Measurements from ENCODE around the gene IFT81.
"Not testable (repeated sequence)": the region's sequence is repeated elsewhere in the genome, so short reads cannot be mapped to it uniquely, and the experiment has no call there.

IFT81 gene

DNA sequence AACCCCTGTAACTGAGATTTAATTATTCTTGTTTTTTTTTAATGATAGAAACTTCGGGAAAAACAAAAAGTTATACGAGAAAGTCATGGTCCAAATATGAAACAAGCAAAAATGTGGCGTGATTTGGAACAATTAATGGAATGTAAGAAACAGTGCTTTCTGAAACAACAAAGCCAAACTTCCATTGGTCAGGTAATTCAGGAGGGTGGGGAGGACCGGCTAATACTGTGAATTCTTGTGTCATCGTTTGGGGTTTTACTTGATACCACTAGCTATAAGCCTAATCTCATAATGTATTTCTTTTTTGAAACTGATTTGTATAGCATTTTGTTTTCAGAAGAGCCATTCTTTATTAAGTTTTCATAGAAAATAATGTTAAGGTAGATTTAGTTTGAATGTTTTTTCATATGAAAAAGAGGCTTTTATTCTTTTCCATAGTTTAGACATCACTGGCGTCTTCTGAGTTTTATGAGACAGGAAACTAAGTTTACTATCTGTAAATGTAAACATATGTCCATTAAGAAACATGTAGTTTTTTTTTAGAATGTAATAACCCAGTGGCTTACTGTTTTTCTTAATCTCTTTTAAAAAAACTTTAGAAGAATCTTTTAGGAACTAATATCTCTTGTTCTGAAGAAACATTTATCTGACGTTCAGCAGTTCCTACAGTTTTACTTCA, 94.0 kb downstream of the IFT81 start:
- Mint-ChIP-seq H3K9me3 (no peaks in the 10 kb centered on the region), H3K27ac (no peak overlapping the region), H3K4me3 (no peak overlapping the region), H3K27me3 (no peaks in the 10 kb centered on the region), H3K4me1 (ENCODE audit: low read depth in 2 of 2) (no peaks in the 10 kb centered on the region), H3K36me3 (ENCODE audit: insufficient read depth) (peaks cover 7% of the 10 kb centered on the region)
- ATAC-seq (replicated peaks) (no peak), DNase-seq (no peak)

GRCh38 chr12:110222027-110222426, 97.9 kb downstream of the IFT81 start:
- no peak overlapping the region for H3K4me3 Mint-ChIP-seq
- H3K9me3 Mint-ChIP-seq, result no peaks in the 10 kb centered on the region
- peaks cover 9% of the 10 kb centered on the region for H3K36me3 Mint-ChIP-seq (ENCODE audit: insufficient read depth)

DNA sequence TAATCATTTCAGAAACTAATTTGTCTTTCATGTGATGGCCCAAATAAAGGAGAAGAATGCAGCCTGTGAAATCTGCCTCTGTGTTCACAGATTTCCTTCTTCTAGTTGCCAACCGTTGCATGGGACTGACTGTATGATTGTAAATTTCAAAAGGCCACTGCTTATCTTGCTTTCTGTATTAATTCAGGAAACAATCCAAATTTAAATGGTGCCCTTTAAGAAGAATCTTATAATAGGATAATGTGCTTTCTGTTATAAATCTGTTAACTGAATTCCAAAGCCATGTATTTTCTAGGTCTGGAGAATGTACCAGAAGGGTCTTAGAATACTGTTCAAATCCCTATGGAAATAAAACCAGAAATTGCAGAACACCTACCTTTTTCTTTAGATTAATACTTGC, 98.3 kb downstream of the IFT81 start:
- no peaks in the 10 kb centered on the region for H3K4me1 Mint-ChIP-seq (ENCODE audit: low read depth in 2 of 2)
- DNase-seq, result no peak
- ATAC-seq (replicated peaks), result no peak
- H3K27ac Mint-ChIP-seq, result no peak overlapping the region
- peaks cover 9% of the 10 kb centered on the region for H3K36me3 Mint-ChIP-seq (ENCODE audit: insufficient read depth)
- no peak overlapping the region for H3K4me3 Mint-ChIP-seq
- no peaks in the 10 kb centered on the region for H3K9me3 Mint-ChIP-seq
- H3K27me3 Mint-ChIP-seq, result peaks cover 0 to 6% of the 10 kb centered on the region in 2 donors

More at GRCh38 chr12:110222027-110222426, 97.9 kb downstream of the IFT81 start:
- H3K27ac Mint-ChIP-seq, result no peak overlapping the region
- DNase-seq (no peak), ATAC-seq (replicated peaks) (no peak)
- peaks cover 0 to 2% of the 10 kb centered on the region in 2 donors for H3K27me3 Mint-ChIP-seq
- H3K4me1 Mint-ChIP-seq (ENCODE audit: low read depth in 2 of 2), result no peaks in the 10 kb centered on the region

GRCh38 chr12:110223777-110224378, 99.7 kb downstream of the IFT81 start:
- Mint-ChIP-seq H3K4me3 (no peak overlapping the region), H3K27me3 (peaks cover 6 to 16% of the 10 kb centered on the region in 2 donors), H3K4me1 (ENCODE audit: low read depth in 2 of 2) (no peaks in the 10 kb centered on the region), H3K9me3 (no peaks in the 10 kb centered on the region), H3K36me3 (ENCODE audit: insufficient read depth) (peaks cover 9% of the 10 kb centered on the region), H3K27ac (no peak overlapping the region)
- DNase-seq (no peak), ATAC-seq (replicated peaks) (no peak)

- Mint-ChIP-seq H3K27me3 (peaks cover 6 to 16% of the 10 kb centered on the region in 2 donors), H3K27ac (no peak overlapping the region), H3K4me1 (ENCODE audit: low read depth in 2 of 2) (no peaks in the 10 kb centered on the region), H3K9me3 (no peaks in the 10 kb centered on the region), H3K36me3 (ENCODE audit: insufficient read depth) (peaks cover 9% of the 10 kb centered on the region), H3K4me3 (no peak overlapping the region)
- ATAC-seq (replicated peaks) (no peak), DNase-seq (no peak)
Measured at GRCh38 chr12:110224379-110225304, 100.5 kb downstream of the IFT81 start.

- H3K4me1 Mint-ChIP-seq (ENCODE audit: low read depth in 2 of 2), result no peaks in the 10 kb centered on the region
- H3K27ac Mint-ChIP-seq, result no peak overlapping the region
- no peak for ATAC-seq (replicated peaks)
- H3K36me3 Mint-ChIP-seq (ENCODE audit: insufficient read depth), result peaks cover 9% of the 10 kb centered on the region
- peaks cover 6 to 16% of the 10 kb centered on the region in 2 donors for H3K27me3 Mint-ChIP-seq
- DNase-seq, result no peak
- no peaks in the 10 kb centered on the region for H3K9me3 Mint-ChIP-seq
- no peak overlapping the region for H3K4me3 Mint-ChIP-seq
Measured at GRCh38 chr12:110227138-110227537, 103.0 kb downstream of the IFT81 start.

- ATAC-seq (replicated peaks); DNase-seq; H3K27ac Mint-ChIP-seq; H3K36me3 Mint-ChIP-seq (ENCODE audit: insufficient read depth); H3K4me3 Mint-ChIP-seq; H3K9me3 Mint-ChIP-seq; H3K4me1 Mint-ChIP-seq (ENCODE audit: low read depth in 2 of 2): not testable (repeated sequence)
- peaks cover 6 to 16% of the 10 kb centered on the region in 2 donors for H3K27me3 Mint-ChIP-seq
Measured at GRCh38 chr12:110228348-110228747, 104.2 kb downstream of the IFT81 start.

GRCh38 chr12:110228756-110229155, 104.6 kb downstream of the IFT81 start:
- no peak overlapping the region for H3K27ac Mint-ChIP-seq
- no peak overlapping the region for H3K4me3 Mint-ChIP-seq
- no peak for DNase-seq
- no peak for ATAC-seq (replicated peaks)
- no peaks in the 10 kb centered on the region for H3K9me3 Mint-ChIP-seq
- H3K36me3 Mint-ChIP-seq (ENCODE audit: insufficient read depth), result peaks cover 3% of the 10 kb centered on the region
- H3K27me3 Mint-ChIP-seq, result peaks cover 6 to 16% of the 10 kb centered on the region in 2 donors
- H3K4me1 Mint-ChIP-seq (ENCODE audit: low read depth in 2 of 2), result no peaks in the 10 kb centered on the region

DNA sequence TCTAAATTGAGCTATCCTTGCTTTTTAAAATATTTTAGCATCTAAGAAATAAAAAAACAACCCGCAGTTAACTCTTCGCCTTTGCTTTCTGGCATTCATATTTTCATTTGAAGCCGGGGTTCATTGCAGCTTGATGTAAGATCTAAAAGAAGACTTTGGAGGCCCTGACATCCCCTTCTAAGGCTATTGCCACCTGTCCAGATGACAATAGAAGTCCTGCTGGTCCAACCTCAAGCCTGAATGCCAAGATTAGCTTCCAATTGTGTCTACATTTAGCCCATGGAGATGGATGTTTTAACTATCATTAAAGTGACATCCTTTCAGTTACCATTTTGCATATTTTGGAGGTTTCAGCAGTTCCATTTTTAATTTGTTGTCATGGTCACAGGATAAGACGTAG, 105.3 kb downstream of the IFT81 start:
- Mint-ChIP-seq H3K27me3 (peaks cover 6 to 16% of the 10 kb centered on the region in 2 donors), H3K27ac (no peak overlapping the region), H3K4me3 (no peak overlapping the region), H3K36me3 (ENCODE audit: insufficient read depth) (peaks cover 3% of the 10 kb centered on the region), H3K9me3 (no peaks in the 10 kb centered on the region), H3K4me1 (ENCODE audit: low read depth in 2 of 2) (no peaks in the 10 kb centered on the region)
- ATAC-seq (replicated peaks), result no peak
- DNase-seq, result no peak

DNA sequence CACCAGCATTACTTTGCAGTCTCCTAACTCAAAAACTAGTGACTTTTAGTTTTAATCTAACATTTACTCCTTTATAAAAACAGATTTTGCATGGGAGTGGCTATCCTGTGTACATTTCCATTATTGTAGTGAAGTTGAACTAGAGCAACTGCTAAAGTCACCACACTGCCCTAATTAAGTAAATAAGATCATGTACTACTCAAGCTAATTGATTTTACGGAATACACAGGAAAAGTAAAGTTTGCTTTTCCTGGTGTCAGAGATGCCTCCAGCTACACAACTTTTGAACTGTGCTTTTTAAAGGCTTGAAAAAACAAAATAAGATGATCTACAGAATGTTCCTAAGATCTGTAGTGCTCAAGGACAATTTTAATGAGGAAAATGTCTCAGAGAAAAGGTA, 106.5 kb downstream of the IFT81 start:
- no peak overlapping the region for H3K4me3 Mint-ChIP-seq
- H3K36me3 Mint-ChIP-seq (ENCODE audit: insufficient read depth), result peaks cover 2% of the 10 kb centered on the region
- DNase-seq (no peak), ATAC-seq (replicated peaks) (no peak)
- H3K27me3 Mint-ChIP-seq, result peaks cover 11 to 16% of the 10 kb centered on the region in 2 donors
- H3K27ac Mint-ChIP-seq, result no peak overlapping the region
- H3K9me3 Mint-ChIP-seq, result no peaks in the 10 kb centered on the region
- H3K4me1 Mint-ChIP-seq (ENCODE audit: low read depth in 2 of 2), result no peaks in the 10 kb centered on the region

GRCh38 chr12:110233212-110233903, 109.2 kb downstream of the IFT81 start:
- H3K27ac Mint-ChIP-seq, result no peak overlapping the region
- ATAC-seq (replicated peaks) (no peak), DNase-seq (no peak)
- peaks cover under 1 to 8% of the 10 kb centered on the region in 2 donors for H3K27me3 Mint-ChIP-seq
- no peaks in the 10 kb centered on the region for H3K9me3 Mint-ChIP-seq
- no peaks in the 10 kb centered on the region for H3K4me1 Mint-ChIP-seq (ENCODE audit: low read depth in 2 of 2)
- H3K36me3 Mint-ChIP-seq (ENCODE audit: insufficient read depth), result no peaks in the 10 kb centered on the region
- no peak overlapping the region for H3K4me3 Mint-ChIP-seq

DNA sequence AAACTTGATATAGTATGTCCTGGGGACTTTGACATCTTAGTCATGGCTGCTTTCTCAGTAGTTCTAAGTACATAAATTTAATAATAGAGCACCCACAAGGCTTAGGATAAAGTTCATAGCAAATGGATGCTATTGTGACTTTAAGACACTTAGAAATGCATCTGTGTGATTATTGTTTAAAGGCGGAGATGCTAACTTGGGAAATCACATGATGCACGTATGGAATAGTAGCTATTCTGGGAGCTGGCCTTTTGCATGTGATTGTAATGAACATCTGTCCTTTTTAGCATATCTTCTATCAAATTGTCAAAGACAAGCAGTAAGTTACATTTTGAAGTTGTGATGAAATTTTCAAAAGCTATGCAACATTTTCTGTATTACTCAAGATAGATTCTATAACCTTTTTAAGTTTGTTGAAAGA, 110.2 kb downstream of the IFT81 start:
- no peak for ATAC-seq (replicated peaks)
- Mint-ChIP-seq H3K9me3 (no peaks in the 10 kb centered on the region), H3K36me3 (ENCODE audit: insufficient read depth) (no peaks in the 10 kb centered on the region), H3K27me3 (peaks cover 4 to 13% of the 10 kb centered on the region in 2 donors), H3K4me3 (no peak overlapping the region), H3K4me1 (ENCODE audit: low read depth in 2 of 2) (no peaks in the 10 kb centered on the region), H3K27ac (no peak overlapping the region)
- no peak for DNase-seq

DNA sequence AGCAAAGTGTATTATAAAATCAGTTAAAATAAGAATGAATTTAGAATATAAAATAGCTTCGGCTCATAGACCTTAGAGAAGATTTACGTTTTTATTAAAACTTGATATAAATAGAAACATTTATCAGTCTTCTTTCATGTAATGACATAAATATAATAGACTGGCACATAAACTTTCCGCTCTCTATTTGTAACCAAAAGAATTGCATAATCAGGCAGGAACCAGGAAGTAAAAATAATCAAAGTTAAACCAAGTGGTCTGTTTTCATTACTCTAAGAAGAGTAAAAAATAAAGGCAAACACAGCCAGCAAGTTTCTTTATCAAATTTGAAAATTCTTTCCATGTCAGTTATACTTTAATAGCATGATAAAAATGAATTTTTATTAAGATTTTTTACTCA, 110.6 kb downstream of the IFT81 start:
- H3K9me3 Mint-ChIP-seq, result no peaks in the 10 kb centered on the region
- H3K27me3 Mint-ChIP-seq, result peaks cover 9 to 17% of the 10 kb centered on the region in 2 donors
- H3K4me1 Mint-ChIP-seq (ENCODE audit: low read depth in 2 of 2), result no peaks in the 10 kb centered on the region
- ATAC-seq (replicated peaks) (no peak), DNase-seq (no peak)
- H3K27ac Mint-ChIP-seq, result no peak overlapping the region
- no peaks in the 10 kb centered on the region for H3K36me3 Mint-ChIP-seq (ENCODE audit: insufficient read depth)
- no peak overlapping the region for H3K4me3 Mint-ChIP-seq
